GM18867 (cell line): Measurements from ENCODE around the gene WDR75.
"Not testable (repeated sequence)": the region's sequence is repeated elsewhere in the genome, so short reads cannot be mapped to it uniquely, and the experiment has no call there.

Experiments used
- ATAC-seq: cut with Tn5 transposase; IDR thresholded peaks from one replicate; pipeline ENCODE4 v1.9.1; 2021; ENCODE audit warnings: mild to moderate bottlenecking, moderate library complexity; ENCODE audit not compliant: unreplicated experiment

WDR75 gene

DNA sequence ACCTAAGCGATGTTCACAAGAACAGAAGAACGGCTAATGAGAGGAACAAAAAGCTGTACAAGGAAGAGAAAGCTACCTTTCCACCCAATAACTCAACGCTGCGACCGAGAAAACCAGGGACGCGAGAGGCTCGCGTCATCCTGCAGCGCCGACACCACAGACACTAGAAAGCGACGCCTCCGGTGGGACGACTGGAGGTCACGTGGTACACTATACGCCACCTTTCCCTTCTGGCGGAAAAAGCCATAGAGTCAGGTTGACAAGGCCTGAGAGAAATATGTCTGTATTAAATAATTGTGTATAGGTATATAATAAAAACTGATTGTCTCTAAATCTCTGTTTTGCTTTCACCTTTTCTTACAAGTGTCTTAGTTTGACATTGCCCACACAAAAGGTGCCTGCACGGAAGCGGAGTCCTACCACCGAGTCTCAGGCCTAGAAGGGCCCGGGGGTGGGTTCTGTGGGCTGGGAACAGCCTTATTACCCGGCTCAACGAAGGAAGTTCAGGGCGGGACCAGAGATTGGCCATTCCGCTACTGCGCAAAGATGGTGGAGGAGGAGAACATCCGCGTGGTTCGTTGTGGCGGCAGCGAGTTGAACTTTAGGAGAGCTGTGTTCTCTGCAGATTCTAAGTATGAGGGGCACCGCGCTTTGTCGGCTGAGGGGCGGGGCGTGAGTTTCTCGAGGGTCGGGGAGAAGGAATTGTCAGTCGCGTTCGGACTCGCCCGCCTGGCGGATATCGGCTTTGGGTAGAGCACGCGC is at the start of gene WDR75:
TSS of gene WDR75 (plus strand) at position 528 of the 762 bp plus-strand sequence. CDS start at position 547, 19 bp downstream.
- peak; percentile 89 for ATAC-seq

DNA sequence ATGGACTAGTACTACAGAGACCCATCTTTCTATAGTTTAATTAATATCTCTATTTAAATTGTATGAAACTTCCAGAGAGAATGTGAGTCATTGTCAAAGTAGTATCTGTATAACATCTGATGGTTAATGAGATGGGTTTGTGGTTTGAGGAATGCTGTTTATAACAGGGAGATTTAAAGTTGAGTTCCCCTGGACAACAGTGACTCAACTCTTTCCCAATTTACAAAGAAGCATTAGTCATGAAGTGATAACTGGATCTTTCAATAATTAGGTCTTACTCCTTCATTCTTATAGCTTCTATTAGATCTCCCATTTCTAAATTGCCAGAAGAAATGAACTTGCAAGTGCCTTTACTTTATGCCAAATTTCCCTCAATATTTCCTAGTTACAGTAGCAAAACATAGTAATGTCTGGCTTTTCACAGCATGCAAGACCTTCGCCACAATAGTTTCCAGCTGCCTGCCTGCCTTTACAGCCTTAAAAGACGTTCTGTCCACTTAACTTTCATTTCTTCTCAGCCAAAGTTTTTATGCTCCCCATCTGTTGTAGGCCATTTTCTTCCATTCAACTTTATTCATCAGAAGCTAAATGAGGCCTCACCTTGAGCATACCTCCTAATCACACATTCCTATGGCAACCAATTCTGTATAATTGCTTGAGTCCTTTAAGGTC is 47.7 kb upstream of the WDR75 start:
- no peak for ATAC-seq

DNA sequence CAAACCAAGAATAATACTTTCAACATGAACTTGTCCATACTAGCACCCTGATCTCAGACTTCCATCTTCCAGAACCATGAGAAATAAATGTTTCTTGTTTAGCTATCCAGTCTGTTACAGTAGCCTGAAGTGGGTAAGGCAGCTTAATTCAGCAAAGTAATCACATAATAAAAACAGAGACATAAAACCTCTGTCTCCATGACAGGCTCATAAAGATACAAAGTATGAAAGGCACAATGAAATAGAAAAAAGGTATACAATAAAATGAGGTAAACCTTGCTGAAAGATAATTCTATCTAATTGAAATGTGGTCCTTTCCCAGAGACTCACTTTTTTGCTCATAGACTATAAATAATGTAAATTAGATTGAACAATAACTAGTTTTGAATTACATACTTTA is 46.7 kb upstream of the WDR75 start:
- no peak for ATAC-seq

DNA sequence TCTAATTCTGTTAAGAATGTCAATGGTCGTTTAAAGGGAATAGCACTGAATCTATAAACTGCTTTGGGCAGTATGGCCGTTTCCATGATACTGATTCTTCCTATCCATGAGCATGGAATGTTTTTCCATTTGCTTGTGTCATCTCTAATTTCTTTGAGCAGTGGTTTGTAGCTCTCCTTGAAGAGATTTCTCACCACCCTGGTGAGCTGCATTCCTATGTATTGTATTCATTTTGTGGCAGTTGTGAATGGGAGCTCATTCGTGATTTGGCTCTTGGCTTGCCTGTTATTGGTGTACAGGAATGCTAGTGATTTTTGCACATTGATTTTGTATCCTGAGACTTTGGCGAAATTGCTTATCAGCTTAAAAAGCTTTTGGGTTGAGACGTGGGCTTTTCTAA is 38.3 kb upstream of the WDR75 start:
- ATAC-seq = no peak

DNA sequence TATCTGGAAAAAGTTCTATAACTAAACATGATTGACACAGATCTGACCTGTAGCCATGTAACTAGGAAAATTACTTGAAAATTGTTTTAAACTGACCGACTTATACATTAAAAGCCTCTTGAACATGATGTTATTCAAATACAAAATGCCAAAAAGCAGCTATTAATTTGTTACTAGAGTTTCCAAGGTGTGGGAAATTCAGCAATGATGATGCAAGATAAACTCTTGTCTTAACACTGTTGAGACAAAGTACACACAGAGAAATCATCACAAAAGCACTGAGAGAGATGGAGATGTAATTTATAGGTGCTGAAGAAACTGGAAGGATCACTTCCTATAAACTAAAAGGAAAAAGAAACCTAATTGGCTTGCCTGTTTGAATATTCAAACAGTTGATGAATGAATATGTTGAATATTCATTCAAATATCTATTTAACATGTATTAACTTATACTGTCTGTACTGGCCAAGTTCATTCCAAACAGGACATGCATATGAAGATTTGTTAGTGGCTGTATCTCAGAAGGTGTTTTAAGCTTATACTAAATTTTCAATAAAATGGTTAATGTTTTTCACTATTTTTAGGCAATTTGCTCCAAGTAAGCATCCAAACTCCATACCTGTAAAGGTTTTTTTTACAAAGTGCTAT is 34.6 kb upstream of the WDR75 start:
- ATAC-seq = no peak

DNA sequence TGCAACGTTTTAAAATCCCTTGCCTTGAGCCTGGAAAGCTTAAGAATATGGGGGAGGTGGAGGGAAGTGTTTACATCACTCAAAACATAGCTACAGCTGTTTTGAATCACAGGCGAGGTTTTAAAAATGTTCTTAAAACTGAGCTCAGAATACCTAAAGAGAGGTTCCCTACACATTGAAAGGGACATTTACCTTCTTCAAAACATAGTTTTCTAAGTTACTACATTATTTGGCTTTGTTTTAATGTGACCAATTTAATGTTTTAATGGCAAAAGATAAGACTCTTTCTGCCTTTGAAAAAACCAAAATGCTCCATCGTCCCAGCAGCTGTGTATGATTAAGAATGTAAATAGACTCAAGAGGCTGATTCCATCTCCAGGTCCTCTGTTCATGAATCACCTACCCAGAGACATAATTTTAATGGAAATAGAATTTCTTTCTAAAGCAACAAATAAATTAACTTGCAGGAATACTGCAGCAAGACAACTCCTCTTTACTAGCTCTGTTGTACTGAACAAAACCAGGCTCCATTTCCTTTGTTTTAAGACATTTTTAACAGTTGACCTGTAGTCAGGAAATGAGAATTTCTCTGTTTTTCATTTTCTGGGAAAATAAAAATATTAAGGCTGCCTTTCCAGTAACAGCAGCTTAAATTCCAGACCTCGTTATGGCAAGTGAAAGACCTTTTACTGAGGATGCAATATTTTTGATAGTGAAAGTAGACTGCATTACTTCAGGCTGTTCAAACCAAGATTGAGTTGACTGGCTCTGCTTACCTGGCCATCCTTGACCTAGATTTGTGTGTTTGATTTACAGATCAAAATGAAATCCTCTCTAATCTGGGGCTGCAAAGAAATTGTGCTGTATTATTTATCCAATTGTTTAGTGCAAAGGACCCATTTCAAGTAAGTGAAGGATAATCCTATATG is 33.7 kb upstream of the WDR75 start:
- peak; percentile 38 for ATAC-seq

DNA sequence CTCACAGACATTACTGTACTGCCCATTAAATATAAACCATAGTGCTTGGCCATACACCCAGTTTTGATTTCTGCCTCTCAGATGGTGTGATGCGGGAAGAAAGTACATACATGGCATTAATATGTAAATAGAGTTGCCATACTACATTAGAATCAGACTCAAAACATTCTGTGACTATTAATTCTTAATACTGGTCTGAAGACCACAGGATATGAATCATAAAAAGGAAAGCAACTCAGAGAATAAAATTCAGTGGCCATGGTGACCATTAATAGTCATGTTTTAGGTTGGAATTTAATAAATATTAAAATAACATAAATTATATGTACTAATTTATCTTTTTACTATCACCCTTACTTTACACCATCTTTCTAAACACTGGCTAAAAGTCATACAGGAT is 33.0 kb upstream of the WDR75 start:
- ATAC-seq = no peak

DNA sequence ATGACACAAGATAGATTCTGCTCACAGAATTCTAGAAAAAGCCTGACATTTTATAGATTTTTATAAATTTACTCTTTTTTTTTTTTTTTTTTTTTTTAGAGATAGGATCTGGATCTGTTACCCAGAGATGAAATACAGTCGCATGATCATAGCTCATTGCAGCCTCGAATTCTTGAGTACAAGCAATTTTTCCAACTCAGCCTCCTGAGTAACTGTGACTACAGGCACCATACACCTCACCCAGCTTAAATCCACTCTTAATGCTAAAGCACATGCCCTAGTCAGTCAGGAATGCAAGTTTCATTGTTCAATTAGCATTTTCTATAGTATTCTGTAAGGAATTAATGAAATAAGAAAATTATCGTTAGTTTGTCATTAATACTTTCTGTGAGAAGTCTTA is 32.1 kb upstream of the WDR75 start:
- no peak for ATAC-seq

DNA sequence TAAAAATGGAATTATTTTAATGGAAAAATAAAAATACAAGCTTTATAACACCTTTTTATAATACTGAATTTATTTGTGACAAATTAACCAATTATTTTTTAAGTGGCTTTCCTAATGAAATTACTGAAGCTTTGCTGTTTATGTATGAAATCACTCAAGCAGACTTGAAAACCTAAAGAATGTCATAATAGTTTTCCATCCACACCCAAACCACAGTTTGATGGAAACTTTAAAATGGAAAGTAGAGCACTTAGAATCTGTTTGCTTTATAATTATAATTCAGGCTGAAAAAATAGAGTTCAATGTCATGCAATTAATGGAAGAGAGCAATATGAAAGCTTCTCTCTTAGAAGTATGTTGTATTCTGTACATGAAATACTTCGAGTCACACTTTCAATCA is 31.6 kb upstream of the WDR75 start:
- ATAC-seq = no peak

DNA sequence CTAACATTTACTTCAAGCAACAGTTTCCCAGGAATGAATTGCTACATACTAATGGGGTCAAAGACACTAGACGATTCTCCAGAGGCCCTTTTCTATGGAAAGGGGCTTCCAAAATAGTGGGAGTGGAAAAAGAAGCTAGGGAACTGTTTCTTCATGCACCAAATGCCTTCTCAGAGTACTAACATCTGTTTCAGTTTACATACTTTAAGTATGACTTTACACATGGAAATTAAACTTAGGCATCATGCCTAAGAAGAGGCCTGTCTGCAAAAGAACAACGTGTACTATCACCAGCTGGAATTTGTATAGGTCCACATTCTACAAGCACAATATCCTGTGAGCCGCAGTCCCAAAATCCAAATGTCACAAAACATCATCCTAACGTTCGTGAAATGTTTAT is 29.4 kb upstream of the WDR75 start:
- no peak for ATAC-seq

DNA sequence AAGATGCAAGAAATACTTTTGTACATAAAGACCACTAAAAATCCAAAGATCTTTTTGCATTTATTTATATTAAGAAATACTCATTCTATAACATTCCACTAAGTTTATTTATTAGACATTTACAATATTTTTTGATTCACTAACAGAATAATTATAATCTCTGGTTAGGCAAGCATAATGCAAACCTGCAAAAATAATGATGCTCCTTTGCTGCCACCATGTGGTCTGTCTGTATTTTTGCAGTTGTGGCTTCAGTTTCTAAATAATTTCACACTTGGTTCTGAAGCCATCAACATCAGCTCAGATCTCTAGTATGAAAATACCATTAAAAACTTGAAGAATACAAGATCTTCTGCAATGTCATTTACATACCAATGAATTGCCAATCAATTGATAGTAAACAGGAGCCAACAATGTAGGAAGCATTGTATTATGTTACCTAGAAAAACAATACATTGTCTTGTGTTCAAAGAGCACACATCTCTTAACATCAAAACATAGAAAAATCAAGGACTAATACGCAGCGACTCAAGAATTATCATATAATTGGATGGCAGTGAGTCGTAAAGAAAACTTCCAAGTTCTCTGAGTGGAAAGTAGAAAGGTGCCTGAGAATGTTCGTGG is 28.8 kb upstream of the WDR75 start:
- peak; percentile 80 for ATAC-seq

DNA sequence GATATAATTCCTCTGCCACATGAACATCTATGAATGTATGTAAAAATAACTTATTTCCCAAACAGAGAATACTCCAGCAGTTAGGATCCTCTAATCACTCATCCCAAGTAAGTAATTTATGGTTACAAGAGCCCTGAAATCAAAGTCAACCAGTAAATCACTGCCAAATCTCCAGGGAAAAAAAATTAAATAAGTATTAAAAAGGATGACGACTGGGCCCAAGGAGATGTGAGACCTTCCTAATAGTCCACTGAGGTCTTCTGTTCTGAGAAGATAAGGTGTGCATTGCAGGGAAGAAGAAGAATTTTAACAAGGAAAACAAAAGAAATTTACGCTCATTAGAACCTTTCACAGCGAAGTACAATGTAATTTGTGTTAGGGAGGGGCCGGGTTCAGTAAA is 28.0 kb upstream of the WDR75 start:
- no peak for ATAC-seq

DNA sequence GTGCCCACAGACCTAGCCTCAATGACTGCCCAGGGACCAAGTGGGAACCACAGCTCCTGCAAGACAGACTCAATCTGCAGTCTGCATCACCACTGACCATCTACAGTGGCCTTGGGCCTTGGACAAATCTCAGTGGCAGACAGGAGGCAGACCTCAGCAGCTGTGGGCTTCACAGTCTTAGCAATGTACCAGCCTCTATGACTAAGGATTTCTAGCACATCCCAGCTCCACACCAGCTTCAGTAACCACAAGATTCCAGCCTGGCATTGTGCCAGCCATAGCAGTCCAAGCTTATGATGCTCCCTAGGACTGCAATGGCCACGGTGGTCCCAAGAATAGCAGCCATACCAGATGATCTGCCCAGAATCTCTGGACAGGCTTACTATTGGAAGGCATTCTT is 19.6 kb upstream of the WDR75 start:
- no peak for ATAC-seq

DNA sequence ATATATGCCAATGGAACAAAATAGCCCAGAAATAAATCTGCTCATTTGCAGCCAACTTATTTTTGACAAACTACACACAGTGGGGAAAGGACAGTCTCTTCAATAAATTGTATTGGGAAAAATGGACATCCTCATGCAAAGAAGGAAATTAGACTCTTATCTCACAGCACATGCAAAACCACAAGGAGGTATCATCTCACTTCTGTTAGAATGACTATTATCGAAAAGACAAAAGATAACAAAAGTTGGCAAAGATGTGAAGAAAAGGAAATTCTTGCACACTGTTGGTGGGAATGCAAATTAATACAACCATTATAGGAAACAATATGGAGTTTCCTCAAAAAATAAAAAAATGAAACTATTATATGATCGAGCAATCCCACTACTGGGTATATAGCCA is 16.3 kb upstream of the WDR75 start:
- no peak for ATAC-seq

DNA sequence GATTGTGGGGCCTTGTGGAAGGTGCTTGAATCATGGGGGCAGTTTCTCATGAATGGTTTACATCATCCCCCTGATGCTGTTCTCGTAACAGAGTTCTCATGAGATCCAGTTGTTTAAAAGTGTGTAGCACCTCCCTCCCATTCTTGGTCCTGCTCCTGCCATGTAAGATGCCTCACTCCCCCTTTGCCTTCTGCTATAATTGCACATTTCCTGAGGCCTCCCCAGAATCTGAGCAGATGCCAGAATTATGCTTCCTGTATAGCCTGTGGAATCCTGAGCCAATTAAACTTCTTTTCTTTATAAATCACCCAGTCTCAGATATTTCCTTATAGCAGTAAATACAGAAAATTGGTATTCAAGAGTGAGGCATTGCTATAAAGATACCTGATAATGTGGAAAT is 15.6 kb upstream of the WDR75 start:
- ATAC-seq = no peak

DNA sequence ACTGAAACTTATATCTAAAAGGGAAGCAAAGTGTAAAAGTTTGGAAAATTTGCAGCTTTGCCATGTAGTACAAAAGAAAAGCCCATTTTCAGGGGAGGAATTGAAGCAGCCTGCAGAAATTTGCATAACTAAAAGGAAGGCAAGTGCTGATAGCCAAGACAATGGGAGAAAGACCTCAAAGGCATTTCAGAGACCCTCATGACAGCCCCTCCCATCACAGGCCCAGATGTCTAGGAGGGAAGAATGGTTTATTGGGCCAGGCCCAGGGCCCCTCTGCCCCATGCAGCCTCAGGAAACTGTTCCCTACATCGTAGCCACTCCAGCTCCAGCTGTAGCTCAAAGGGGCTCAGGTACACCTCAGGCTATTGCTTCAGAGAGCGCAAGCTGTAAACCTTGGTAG is 14.4 kb upstream of the WDR75 start:
- no peak for ATAC-seq

DNA sequence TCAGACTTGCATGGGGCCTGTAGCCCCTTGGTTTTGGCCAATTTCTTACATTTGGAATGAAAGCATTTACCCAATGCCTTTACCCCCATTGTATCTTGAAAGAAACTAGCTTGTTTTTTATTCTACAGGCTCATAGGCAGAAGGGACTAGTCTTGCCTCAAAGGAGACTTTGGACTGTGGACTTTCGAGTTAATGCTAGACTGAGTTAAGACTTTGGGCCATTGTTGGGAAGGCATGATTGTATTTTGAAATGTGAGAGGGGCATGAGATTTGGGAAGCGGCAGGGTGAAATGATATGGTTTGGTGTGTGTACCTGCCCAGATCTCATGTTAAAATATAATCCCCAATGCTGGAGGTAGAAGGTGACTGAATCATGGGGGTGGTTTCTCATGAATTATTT is 13.4 kb upstream of the WDR75 start:
- no peak for ATAC-seq

DNA sequence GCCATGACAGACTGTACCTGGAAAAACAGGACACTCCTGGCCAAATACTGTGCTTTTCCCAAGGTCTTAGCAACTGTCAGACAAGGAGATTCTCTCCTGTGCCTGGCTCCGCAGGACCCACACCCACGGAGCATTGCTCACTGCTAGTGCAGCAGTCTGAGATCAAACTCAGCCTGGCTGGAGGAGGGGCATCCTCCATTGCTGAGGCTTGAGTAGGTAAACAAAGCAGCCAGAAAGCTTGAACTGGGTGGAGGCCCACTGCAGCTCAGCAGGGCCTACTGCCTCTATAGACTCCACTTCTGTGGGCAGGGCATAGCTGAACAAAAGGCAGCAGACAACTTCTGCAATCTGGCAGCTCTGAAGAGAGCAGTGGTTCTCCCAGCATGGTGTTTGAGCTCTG is 10.8 kb upstream of the WDR75 start:
- ATAC-seq = not testable (repeated sequence)

DNA sequence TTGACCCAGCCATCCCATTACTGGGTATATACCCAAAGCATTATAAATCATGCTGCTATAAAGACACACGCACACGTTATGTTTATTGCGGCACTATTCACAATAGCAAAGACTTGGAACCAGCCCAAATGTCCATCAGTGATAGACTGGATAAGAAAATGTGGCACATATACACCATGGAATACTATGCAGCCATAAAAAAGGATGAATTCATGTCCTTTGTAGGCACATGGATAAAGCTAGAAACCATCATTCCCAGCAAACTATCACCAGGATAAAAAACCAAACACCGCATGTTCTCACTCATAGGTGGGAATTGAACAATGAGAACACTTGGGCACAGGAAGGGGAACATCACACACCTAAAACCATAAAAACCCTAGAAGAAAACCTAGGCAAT is 5.5 kb upstream of the WDR75 start:
- ATAC-seq = not testable (repeated sequence)

DNA sequence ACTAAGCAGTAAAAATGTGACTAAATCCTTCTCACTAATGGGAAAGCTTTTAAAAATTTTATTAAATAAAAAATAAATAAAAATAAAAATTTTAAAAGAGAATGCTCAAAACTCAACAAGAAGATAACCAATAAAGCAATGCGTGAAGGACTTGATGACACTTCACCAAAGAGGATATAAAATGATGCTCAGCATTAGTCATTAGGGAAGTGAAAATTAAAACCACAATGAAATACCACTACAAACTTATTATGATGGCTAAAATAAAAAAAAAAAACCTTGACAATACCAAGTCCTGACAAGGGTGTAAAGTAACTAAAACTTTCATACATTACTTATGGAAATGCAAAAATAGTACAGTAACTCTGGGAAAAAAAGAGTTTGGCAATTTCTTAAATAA is 3.3 kb upstream of the WDR75 start:
- ATAC-seq = no peak

DNA sequence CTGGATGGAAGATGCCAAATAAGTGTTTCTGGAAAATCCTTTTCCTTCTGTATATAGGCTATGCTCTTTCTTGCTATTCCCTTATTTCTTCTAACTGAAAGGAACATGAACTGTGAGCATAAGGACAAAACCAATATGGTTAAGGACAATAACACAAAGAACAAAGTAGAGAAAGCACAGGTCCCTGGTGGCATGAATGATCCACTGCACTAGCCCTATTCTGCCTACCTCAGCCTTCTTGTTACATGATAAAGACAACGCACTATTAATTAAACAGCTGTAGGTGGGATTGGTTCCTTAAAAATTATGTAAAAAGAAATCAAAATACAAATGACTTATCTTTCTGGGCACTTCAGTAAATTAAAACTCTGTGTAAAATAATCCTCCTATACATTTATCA is 1.9 kb upstream of the WDR75 start:
- no peak for ATAC-seq
